Stimulated activated CD4-positive, alpha-beta T cell treated with anti-CD3 and anti-CD28 coated beads, TNF-alpha, amount 100 ng/mL, for 48 hours (primary cell): Measurements from ENCODE around the gene GRK3.
A peak's percentile ranks its signal among the peaks of the same experiment; 100 is the strongest.
"Not testable (repeated sequence)": the region's sequence is repeated elsewhere in the genome, so short reads cannot be mapped to it uniquely, and the experiment has no call there.

Source experiments
- DNase-seq, 3 donors: peaks; one replicate each; pipeline ENCODE4 v3.0.0-alpha.2; 2020; ENCODE audit warnings: low read depth in 3 of 3

Gene GRK3

DNA sequence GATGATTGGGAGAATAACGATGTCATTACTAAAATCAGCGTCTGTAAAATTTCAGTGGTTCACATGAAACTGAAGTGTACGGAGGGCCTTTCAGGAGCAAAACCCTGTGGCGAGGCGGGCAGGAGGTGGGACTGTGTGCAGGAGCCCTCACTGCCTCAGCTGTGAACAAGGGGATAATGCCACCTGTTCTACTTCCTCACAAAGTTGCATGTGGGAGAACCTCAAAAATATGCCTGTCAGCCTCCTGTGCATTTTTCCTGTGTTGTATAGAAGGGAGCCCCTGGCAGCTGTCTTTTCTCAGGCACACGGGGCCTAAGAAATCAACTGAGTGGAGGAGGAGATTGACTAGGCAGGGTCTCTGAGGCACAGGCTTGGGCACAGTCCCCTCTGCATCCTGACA lies 134.5 kb downstream of the GRK3 start:
- DNase-seq: no peak

DNA sequence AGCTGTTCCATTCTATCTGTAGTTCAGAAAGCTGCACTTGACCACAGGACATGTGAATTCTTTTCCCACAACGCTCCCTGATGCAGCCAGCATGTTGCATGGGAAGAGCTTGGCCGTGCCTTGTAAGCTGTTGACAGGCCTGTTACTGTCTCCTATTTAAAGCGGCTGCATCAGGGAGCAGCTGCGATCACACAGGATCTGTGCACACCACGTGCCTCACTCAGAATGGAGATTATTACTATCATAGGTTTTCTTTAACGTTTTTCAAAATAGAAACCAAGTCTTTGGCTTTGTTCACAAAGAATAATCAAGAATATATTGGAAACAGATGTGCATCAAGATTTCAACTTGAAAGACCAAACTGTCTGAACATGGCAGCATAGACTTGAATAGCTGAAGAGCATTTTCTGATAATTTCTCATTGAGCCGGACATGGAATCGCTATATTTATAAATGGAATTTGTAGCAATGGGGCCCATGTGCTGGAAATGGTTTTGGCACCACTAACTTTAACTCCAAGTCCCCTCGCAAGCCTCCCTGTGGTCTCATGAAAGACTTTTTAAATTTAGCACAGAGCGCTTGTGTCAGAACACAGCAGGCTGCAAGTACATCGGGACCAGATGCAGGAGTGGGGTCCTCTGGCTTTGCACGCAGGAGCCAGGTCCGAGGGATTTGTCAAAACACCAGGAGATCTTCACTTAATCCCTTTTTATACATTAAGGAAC lies 136.7 kb downstream of the GRK3 start:
- DNase-seq: no peak

DNA sequence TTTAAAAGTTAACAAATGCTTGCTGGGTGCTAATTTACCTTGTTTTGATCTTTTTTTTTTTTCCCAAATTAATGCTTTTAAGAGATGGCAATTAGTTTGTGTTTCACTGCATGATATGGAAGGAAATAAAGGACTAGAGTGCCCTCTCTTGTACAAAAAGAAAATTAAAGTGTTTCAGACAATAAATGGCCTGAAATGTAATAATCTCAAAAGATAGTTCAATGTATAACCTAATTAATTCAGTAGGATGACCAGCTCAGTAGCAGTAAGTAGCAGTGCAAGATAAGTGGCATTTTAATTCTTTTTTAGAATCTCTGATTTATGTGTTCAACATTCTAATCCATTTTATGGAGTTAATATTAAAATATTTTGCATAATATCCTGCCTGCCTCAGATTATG lies 137.6 kb downstream of the GRK3 start:
- no peak for DNase-seq

DNA sequence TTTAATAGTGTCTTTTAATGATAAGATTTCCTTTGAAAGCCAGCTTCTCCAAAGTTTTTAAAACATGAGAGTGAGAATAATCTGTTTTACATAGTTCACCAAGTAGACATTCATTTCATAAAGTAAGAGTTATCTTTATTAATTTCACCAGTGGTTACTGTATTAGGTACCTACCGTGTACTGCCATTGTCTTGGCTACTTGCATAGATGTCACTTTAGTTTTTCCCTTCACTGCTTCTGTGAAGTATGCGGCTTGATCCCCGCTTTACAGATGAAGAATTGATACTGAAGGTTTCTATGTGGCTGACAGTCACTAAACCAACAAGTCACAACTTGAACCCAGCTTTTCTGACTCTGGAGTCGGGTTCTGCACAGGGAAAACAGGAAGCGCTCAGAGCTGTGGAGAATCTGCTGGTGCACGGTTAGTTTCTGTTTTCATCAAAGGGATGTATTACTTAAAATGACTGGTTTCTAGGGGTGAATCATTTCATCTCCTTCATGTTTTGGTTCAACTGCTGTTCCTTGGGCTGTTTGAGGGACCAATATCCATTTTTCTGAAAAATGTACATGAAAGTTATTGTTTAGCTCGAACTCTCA lies 138.2 kb downstream of the GRK3 start:
- no peak for DNase-seq

DNA sequence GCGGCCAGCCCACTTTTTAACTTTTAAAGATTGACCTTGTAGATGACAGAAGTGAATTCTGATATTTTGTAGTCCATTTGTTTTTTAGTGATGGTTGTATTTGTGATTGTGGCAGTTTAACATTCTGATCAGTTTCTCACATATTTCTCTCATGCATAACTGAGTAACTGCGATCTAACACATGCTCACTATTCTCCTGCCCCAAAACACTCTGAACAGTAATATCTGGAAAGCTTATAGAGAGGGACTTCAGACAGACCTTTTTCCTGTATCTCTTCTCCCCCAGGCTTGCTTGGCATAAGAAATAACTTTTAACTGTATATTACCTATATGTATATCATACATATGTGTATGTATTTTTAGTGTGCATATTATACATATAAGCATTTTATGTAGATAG lies 140.2 kb downstream of the GRK3 start:
- DNase-seq: no peak

DNA sequence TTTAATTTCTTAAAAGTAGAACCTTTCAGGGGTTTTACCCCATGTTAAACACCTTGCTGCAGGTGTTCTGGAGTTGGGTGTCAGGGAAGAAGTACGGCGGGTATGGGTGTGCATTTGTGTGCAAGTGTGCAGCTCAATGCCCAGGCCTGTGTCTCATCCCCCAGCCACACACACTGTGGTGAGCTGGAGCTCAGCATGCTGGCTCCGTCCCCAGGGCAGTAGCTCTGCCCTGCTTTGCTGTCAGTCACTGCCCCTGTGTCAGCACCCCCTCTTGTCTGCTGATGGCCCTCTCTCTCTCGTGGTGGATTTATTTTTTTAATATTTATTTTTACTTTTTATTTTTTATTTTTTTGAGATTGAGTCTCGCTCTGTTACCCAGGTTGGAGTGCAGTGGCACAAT lies 141.7 kb downstream of the GRK3 start:
- no peak for DNase-seq

DNA sequence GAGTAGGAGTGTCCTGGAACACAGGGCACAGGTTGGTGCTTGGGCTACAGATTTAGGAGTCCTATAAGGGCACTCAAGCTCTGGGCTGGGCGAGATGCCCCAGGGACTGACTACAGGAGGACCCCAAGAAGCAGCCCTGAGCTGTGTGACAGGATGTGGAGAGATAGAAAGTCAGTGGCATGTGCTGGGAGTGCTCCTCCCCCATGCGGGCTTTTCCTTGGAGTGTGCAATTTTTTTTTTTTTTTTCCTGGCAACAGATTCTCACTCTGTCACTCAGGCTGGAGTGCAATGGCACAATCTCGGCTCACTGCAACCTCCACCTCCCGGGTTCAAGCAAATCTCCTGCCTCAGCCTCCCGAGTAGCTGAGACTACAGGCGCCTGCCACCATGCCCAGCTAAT lies 144.0 kb downstream of the GRK3 start:
- DNase-seq: not testable (repeated sequence)

DNA sequence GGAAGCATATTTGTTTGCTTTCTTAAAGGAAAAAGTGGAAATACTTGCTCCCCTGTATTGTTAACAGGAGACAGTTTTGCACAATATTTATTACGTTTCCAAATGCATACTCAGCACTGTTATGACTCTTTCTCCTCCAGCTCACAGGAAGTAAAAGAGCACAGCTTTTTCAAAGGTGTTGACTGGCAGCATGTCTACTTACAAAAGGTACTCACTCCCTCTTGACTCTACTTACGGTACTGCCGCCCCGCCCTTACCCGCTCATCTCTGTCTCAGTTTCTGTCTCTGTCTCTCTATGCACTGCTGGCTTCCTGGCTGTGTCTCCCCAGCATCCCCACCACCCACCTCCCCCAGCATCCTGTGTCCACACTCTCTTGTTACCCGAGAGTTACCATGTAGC lies 145.3 kb downstream of the GRK3 start:
- peak in 1 of 3 donors; percentile 4 for DNase-seq

DNA sequence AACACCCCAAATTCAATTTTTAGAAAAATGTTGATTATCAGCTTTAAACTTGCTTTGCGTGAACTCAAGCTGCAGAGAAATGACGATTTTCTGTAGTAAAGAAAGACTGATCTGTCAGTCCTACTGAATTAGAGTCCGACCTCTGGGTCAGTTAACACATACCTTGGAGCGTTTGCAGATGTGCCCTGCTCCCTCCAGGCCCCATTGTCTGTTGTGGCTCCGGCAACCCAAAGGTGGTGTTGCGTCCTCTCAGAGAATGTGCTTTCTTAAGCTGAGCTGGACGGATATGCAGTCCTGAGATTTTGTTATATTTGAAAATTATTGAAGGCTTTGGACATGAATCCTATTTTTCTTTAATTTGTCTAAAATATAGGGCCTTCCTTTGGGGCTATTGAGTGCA lies 146.0 kb downstream of the GRK3 start:
- DNase-seq: no peak

DNA sequence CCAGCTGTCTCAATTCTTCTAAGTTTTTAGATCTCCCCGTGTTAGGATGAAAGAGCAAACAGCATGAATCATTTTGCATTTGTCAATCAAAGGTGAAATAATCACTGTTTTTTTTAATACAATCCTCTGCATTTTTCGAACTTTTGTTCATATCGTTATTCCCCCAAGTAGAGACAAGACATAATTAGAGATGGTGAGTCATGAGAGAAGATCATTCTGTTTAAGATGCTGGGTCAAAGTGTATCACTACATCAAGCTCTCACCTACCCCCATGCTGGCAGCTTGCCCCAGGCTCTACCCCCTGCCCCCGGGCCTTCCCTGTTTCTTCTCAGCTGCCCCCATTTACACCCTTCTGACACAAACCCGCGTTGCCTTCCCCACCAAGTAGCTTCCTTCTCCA lies 147.0 kb downstream of the GRK3 start:
- DNase-seq: no peak

DNA sequence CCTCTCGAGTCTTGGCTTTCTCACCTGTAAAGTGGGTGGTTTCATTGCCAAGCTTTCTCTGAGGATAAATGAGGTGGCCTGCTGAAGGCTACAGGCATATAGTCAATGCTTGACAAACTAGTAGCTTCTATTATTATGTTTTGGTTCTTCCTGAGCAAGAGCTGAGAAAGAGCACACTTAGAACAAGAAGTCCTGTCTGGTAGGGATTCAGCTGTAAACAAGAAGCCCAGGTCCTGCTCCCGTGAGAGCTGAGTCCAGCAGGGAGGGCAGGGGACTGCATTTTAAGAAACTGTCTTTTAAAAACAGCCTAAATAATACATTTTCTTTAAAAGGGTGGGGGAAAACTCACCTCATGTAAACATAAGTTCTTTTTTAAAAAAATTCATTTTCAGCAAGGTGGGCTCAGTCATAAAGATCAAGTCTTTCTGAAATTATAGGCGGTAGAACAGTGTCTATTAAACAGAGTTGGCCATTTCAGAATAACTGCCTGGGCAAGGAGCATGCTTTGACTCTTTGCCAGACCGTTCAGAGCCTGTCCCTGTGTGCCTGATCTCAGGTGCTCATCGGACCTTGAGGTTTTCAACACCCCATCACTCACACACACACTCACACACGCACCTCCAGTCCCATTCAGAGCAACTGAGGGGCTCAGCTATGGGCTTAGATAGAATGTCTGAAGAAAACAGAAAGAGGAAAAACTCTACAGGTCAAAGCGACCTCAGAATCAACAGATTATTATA lies 148.4 kb downstream of the GRK3 start:
- DNase-seq: no peak

DNA sequence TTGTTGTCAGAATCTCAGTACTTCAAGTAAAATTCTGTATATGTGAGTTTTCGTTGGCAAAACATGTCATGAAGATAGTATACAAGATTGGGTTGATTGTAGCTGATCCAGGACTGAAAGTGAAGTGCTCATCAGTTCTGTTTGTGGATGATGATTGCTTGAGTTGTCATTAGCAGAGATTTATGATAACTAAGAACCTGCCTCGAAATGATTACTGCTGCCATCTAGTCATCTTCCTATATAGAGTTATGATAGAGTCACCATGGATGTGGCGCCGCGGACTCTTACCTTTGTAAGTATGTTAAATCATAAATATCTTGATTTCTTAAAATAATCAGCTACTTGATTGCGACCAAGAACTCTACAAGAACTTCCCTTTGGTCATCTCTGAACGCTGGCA lies 149.6 kb downstream of the GRK3 start:
- DNase-seq: no peak

DNA sequence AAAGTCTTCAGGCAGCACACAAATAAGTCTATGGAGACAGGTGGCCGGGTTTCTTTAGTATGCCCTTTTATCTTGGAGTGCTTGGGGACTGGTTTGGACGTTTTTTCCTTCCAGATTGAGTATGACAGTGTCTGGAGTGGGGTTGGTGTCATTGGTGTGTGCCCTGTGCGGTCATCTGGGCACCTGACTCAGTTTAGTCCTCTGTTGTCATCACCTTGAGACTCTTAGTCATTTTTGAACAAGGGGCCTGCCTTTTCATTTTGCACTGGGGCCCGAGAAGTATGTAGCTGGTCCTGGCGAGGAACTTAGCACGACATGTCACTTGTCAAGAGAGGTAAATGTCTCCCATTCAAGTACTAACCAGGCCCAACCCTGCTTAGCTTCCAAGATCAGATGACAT lies 150.3 kb downstream of the GRK3 start:
- DNase-seq: no peak

DNA sequence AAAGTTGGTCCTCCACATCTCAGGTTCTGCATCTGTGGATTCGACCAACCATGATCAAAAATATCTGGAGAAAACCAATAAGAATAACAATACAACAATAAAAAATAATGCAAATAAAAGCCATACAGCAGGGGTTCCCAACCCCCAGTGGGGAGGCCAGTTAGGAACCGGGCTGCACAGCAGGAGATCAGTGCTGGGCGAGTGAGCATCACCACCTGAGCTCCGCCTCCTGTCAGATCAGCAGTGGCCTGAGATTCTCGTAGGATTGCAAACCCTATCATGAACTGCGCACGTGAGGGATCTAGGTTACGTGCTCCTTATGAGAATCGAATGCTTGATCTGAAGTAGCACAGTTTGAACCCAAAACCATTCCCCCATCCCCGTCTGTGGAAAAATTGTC lies 152.2 kb downstream of the GRK3 start:
- DNase-seq: no peak

DNA sequence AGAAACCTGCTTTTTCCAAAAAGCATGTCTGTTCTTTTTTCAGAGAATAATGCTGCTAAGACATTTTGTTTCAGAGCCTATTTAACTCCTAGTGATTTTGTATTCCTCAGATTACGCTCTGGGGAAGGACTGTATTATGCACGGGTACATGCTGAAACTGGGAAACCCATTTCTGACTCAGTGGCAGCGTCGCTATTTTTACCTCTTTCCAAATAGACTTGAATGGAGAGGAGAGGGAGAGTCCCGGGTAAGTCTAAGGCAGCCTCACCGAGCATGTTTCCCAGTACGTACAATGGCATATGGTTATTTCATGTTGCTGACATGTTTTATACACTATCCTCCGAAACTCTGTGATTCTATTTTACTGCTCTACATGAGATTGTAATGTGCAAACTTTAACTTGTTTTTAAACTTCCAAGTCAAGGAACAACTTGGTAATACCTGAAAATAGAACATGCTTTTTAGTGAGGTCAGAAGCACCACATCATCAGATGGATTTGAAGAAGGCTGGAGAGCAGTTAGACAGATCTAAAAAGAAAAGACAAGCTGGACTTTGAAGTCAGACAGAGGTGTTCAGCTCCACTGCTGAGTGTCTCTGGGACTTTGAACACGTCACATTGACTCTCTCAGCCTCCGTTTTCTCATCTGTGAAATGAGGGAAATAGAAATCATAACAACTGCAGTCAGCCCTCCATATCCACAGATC lies 153.8 kb downstream of the GRK3 start:
- no peak for DNase-seq

DNA sequence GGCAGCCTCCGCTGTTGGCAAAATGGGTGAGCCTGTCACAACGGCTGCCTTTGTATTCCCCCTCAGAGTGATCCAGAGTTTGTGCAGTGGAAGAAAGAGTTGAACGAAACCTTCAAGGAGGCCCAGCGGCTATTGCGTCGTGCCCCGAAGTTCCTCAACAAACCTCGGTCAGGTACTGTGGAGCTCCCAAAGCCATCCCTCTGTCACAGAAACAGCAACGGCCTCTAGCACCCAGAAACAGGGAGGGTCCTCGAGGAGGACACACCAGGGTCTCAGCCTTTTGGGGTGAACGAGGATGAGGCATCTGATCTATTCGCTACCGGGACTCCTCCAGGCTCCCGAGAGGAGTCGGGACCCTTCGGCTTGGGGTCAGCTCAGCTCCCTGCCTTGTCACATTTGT lies 157.7 kb downstream of the GRK3 start:
- DNase-seq: no peak

DNA sequence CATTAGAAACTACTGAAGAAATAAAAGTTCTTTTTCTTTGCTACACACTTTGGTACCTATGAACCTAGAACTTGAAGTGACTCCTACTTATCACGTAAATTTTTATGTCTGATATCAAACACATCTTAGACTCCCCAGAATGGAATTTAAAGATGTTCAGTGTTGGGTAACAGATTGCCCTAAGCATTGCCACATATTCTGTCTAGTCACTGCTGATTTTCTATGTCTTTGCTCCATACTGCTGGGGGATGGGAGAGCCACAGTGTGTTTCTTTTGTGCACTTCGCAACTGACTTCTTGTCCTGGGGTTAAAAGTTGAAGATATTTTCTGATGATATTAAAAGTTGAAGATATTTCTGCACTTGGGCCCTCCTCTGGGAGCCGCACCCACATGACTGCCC lies 158.2 kb downstream of the GRK3 start:
- DNase-seq: no peak

DNA sequence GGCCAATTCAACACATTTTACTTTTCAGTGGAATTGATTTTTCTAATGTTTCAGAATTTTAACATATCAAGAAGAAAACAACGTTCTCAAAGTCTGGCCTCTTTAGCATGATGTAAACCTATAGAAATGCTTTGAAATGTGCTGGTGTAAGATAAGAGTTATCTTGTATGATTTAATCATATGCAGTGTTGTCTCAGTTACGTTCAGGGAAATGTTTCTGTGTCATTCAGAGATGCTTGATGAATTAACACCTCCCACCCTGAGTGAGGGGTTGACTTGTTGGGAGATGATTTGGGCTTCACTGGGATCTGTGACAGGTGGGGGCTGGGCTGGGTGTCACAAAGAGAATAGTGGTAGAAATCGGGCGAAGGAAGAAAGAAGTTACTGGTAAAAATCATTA lies 161.8 kb downstream of the GRK3 start:
- DNase-seq: no peak

DNA sequence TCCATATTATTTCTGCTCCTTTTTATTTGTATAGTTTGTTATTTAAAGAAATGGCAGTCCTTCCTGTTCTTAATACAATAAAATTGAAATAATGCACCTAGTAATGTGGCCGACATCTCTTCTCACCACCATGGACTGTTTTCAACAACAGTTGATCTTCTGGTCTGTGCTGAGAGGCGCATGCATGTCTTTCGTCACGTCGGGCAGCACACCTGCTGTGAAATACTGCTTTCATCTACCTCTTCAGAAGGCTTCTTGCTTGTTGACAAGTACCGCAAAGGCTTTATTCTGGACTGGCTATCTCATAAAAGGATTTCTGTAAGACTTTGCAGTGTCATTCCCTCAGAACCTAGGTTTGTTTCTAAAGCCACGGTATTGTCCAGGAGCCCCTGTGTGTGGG lies 163.6 kb downstream of the GRK3 start:
- no peak for DNase-seq

DNA sequence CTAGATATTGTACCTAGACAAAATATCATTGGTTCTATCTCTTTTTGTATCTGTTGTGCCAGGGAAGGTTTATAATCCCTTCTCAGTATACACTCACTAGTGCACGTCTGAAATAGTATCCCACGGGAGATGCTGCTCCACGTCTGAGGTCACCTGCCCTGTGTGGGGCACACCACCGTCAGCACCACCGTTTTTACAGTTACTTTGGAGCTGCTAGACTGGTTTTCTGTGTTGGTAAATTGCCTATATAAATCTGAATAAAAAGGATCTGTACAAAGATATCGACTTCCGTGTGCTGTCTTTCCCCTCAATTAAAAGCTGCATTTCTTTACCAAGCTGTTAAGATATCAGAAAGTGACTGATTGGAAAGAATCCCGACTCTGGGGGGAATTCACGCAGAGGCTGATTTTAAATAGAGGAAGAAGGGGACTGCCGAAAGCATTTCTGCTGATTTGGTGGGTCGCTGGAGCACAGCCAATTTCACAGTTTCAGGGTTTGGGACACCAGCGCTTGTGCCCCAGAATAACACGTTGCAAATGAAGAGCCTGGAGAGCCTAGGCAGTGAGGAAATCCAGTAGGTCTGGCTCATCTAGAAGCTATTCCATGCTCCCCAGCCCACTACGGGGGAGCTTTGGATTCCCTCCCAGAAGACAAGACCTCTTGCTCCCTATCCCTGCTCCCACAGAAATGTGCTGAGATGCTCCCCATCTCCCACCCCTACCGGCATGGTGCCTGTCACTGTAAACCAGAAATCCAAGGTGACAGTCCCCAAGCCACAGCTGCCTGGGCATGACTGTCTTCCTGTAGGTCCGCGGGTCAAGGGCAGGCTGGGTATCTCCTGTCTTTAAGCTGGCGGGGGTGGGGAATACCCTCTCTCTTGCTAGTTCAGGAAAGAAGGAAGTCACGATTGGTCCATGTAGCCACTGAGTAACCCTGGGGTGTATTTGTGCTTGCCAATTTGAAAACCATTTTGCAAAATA lies 164.8 kb downstream of the GRK3 start:
- DNase-seq: no peak

DNA sequence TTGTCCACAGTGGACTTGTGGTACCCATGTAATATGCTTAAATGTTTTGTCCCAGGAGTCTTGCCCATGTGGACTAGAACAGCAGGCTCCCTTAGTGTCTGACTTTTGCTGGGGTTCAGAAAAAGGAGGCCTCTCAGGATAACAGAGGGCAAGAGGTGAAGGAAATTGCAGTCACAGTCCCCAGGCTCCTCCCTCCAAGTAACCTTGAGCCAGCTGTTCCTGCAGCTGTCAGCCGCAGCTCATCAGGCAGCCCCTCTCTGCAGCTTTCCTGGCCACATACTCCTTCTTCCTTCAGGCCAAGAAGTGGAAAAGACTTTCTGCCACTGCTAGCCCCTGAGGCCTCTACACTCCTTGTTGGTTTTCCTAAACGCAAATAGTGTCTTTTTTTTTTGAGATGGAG lies 171.2 kb downstream of the GRK3 start:
- no peak for DNase-seq
